ENCODE measurements around the gene MRPL50. TPM values are rescaled to one million over a fixed set of nuclear protein-coding genes. Genes with fewer than 3 reads are reported as not detected.

The MRPL50 gene
- total RNA-seq, 1 donor from 2014 or later: 11.9 TPM

DNA sequence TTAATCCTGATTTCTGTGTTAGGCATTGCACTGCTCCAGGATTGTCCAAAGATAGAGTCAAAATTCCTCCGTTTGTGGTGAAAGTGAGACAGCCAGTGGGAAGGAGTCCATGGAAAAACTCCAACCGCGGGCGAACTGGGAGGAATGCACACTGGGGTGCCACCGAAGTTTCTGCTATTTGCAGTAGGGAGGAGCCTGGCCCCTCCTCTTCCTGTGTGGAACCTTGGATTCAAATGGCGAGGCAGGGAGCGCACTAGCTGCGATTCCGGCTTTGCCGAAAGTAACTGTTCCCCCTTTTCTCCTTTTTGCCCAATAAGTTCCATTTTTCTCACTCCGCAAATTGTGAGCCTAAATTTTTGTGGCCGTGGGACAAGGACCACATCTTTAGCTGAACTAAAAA is 22.9 kb downstream of the MRPL50 start:
- no peak for DNase-seq (ENCODE audit: low spot score)

DNA sequence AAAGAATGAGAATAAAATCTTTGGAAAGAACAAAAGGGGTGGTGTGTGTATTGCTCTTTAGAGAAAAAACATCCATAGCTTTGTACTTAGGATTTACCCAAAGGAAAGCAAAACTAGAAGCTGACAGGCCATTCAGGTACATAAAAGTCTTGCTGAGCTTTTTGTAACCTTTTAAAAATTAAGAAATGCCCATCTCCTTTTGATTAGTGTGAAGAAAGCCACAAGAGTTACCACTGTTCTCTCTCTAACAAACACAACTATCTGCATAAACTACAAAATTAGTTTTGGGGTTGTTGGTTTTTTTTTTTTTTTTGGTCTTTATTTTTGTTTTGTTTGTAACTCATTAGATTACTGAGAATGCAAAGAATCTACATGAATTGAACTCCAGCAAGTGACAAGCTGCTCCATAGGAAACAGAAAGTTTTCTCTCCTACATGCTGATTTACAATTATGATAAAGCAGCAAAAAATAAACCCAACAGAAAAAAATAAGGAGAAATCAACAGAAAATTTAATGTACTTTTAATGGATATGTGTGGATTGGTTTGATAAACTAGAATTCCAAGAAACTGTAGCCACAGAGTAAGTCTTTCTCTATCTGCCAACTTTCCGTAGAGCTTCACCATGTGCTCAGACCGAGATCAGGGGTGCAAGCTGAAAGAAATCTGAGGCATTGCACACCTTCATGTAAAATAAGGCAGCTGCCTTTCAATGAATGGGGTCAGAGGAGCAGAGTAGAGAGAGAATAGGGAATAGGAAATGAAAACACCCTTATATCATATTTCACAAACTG is 25.9 kb downstream of the MRPL50 start:
- no peak for DNase-seq (ENCODE audit: low spot score)

DNA sequence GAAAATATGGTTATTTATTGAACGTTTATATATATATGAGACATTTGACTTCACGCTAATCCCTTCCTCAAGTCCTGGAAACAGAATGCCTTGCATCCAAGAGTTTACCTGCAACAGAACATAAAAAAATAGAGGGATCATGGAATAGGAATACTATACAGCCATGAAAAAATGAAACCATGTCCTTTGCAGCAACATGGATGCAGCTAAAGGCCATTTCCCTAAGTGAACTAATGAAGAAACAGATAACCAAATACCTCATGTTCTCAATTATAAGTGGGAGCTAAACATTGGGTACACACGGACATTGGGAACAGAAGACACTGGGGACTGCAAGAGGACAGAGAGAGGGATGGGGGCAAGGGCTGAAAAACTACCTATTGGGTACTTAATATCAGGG is 26.6 kb downstream of the MRPL50 start:
- no peak for DNase-seq (ENCODE audit: low spot score)

DNA sequence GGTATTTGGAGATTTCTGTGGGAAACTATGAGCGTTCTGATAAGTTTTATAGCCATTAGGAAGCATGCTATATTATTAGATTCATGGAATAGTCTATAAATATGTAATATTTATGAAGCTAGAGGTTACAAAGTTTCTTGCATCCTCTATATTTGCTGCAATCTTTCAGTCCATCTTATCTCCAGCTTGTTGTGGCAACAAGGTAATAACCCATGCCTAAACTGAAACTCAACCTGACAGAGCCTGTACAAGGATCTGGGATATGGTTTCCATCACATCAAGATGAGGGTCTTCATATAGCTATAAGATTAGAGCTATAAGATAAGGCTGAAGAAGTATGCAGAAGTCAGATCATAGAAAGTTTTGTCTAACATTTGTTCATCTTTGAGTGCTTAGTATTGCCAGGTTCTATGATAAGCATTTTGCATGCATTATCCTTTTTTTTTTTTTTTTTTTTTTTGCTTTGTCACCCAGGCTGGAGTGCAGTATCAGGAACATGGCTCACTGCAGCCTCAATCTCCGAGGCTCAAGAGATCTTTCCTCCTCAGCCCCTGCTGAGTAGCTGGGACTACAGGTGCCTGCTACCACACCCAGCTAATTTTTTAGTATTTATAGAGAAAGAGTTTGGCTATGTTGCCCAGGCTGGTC is 28.4 kb downstream of the MRPL50 start:
- no peak for DNase-seq (ENCODE audit: low spot score)

DNA sequence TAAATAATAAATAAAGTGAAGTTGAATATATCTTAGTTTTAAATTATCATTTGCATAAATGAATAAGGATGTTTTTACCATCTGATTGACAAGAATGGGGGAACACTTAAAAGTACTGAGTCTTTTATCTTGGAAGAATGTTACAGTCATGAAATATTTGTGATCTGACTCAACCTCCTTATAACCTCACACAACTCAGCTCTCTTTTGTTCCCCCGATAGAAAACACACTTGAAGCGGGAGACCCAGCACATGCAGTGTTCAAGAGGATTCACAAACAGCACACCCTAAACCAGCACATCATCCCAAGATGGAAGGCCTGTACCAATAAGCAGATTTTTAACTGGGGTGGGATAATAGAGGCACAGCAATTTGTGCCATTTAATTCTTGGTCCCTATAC is 29.1 kb downstream of the MRPL50 start:
- no peak for DNase-seq (ENCODE audit: low spot score)

DNA sequence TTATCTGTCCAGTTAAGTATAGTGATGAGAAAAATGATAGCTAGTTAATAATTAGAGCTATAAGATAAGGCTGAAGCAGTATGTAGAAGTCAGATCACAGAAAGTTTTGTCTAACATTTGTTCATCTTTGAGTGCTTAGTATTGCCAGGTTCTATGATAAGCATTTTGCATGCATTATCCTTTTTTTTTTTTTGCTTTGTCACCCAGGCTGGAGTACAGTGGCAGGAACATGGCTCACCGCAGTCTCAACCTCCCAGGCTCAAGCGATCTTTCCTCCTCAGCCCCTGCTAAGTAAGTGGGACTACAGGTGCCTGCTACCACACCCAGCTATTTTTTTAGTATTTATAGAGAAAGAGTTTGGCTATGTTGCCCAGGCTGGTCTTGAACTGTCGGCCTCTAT is 31.1 kb downstream of the MRPL50 start:
- no peak for DNase-seq (ENCODE audit: low spot score)

DNA sequence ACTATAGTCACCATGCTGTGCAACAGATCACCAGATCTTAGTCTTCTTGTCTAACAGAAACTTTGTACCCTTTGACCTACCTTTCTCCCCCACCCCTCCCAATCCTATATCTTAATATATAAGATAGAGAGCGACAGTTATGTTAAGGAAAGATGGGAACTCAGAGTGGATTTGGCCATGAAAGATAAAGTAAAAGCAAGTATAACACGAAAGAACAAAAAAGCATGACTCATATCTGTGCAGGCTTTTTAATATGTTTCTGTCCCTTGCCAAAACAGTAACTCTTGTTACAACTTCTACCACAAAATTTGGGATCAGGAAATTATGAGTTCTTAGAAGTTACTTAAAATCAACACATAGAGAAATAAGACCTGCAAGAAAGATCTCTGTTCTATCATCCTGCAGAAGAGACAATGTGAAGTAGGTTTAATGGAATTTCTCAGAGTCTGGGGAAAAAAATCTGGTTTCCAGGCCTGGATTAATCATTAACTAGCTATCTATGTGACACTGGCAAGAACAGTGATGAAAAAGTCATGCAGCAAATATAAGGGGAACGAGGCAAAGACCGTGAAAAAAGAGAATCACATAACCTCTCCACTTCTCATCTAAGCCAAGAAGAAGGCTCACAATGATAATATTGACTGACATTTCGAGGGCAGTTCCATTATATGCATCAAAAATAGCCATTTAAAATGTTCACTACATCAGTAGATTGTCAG is 32.2 kb downstream of the MRPL50 start:
- DNase-seq (ENCODE audit: low spot score): no peak

DNA sequence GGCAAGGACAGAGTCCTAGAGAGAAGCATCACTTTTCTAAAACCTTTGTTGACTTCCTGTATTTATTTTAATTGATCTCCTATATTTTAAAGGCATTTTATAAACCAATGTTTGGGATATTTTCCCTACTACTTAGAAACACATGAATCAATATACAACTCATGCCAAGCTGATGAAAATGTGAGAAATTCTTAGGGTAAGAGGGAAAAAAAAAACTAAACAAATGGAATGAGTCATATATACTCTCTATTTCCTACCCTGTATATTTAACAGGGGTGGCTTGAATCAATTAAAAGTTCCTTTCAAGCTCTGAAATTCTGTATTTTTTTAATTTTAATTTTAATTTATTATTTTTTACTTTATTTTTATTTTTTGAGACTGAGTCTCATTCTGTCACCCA is 33.2 kb downstream of the MRPL50 start:
- DNase-seq (ENCODE audit: low spot score): no peak

DNA sequence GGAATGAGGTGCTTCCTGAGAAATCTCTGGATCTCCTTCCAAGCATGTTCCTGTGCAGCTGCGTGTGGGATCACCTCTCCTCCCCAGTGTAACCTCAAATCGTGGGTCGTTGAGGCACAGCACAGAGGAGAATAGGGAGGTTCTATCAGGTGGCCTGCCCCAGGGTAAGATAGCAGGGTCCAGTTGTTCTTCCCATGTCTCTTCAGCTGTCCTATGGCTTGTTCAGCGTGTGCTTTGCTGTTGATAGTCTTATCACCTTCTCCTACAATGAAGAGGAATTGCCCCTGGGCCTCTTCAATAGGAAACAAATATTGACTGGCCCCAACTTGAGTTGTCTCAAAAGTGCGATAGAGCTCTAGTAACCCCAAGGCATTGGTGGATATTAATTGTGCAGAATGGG is 36.0 kb downstream of the MRPL50 start:
- DNase-seq (ENCODE audit: low spot score): no peak

DNA sequence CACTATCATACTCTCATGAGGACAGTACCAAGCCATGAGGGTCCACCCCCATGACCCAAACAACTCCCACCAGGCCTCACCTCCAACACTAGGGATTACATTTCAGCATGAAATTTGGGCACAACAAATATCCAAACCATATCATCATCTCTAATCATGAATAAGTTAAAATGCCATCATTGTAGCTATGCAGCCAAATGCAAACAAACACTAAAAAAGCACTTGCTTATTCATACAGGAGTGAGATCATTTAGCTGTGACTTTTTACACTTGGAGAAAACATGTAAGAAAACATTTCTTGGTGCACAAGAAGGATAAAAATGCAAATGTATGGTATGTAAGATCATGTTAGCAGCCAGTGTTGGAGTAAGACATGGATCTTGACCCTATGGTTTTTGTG is 37.8 kb downstream of the MRPL50 start:
- DNase-seq (ENCODE audit: low spot score): no peak

DNA sequence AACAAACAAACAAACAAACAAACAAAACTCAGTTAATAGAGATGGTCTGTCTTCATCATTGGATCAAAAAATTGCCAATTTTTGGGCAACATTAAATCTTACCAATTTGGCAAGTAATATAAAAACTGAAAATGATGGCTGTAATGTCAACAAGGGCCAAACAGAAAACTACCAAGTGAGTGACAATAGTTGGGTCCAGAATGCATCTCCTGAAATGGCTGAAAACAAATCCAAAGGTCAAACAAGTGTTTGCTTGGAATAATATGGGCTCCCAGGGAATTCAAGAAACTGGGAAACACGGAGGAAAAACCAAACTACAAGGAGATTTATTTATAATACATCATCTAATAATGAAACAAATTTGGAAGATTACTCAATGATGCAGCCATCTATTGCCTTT is 38.7 kb downstream of the MRPL50 start:
- DNase-seq (ENCODE audit: low spot score): no peak

DNA sequence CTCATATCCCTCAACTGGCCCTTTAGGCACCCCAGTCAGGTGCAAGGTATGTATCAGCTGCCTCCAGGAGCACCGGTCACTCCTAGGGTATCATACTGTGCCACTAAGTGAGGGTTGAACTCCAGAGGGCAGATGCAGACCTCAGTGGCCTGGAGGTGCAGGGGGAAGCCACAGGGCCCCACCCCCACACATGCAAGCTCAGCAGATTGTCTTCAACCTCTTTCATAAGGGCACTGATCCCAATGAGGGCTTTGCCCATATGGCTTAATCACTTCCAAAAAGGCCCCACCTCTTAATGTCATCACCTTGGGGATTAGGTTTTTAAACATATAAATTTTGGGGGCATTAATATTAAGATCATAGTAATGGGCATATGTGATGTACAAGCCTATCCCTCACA is 41.8 kb downstream of the MRPL50 start:
- no peak for DNase-seq (ENCODE audit: low spot score)

DNA sequence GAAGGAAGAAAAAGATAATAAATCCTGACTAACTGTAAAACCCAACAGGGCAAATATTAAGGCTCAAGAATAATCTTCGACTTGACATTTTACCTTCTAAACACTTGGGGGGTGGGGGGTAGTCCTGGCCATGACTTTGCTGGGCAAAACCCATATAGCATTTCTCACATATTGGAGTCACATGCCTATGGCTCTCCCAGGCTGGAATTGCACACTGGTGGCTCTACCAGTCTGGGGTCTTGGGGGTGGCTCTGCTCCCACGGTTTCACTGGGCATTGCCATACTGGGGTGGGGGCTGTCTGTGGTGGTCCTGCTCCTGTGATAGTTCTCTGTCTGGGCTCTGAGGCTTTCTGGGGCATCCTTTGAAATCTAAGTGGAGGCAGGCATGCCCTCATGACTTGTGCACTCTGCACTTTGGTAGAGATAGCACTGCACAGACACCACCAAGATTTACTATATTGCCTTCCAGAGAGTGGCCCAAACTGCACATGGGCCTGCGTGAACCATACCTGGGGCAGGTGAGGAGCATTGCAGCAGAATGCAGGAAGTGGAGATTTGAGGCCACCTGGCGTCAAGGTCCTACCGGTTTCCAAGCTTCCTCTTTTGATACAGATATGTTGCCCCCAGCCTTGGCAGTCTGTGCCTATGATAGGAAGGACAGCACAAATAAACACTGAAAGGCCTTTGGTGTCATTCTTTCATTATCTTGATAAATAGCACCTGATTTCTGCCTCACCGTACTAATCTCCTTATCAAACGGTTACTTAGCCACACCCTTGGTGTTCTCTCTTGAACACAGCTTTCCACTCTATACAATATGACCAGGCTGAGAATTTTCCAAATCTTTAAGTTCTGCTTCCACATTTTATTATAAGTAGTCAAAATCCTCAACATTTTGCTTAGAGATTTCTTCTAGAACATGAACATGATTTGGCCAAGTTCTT is 43.4 kb downstream of the MRPL50 start:
- DNase-seq (ENCODE audit: low spot score): no peak

DNA sequence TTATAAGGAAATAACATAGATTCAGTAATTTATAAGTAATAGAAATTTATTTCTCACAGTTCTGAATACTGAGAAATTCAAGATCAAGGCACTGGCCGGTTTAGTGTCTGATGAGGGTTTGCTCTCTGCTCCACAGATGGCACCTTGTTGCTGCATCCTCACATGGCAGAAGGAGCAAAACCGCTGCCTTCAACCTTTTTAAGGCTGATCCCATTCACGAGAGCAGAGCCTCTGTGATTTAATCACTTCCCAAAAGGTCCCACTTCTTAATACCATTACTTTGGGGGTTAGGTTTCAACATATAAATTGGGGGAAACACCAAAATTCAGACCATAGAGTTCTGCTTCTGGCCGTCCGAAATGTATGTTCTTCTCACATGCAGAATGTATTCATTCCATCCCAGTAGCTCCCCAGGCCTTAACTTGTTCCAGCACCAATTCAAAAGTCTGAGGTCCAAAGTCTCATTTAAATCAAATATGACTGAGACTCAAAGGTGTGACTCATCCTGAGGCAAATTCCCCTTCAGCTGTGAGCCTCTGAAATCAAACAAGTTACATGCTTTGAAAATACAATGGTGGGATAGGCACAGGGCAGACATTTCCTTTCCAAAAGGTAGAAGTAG is 44.2 kb downstream of the MRPL50 start:
- DNase-seq (ENCODE audit: low spot score): no peak

DNA sequence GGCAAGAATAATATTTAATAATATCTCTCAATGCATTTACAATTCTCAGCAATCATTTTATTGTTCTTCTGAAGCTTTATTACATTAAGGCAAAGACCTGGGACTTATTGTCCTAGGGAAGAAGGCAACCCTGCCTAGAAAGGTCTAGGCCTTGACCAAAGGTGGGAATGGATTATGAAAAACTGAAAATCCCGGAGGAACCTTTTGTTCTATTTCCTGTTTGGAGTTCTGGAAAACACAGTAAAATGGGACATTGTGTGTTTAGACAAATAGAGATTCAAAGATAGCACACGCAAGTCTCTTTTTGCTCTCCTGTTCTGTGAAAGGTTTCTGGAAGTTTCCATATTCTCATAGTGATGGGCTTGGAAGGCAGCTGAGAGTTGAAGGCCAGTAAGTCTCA is 44.7 kb downstream of the MRPL50 start:
- DNase-seq (ENCODE audit: low spot score): no peak

DNA sequence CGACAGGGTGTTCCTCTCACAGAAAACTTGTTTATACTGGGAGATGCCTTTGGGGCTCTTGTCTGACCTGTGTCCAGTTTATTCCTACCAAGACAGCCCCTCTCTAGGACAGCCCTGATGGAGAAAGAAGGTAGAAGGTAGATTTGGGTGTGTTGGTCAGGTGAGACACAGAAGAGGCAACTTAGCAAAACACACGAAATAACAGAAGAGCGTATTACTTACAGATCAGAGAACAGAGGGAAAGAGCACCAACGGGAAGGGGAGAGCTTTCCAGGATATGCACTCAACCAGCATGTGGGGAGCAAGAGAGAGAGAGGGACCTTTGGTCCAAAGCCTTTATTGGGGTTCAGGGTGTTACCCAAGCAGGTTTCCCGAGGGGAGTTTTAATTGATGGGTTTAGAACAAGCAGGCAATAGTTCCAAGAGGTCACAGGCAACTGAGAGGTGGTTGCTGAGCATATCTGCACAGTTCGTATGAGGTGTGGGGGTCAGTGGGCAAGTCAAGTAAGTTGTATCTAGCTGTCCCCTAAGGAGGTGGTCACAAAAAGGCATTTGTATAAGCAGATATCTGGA is 45.4 kb downstream of the MRPL50 start:
- no peak for DNase-seq (ENCODE audit: low spot score)

DNA sequence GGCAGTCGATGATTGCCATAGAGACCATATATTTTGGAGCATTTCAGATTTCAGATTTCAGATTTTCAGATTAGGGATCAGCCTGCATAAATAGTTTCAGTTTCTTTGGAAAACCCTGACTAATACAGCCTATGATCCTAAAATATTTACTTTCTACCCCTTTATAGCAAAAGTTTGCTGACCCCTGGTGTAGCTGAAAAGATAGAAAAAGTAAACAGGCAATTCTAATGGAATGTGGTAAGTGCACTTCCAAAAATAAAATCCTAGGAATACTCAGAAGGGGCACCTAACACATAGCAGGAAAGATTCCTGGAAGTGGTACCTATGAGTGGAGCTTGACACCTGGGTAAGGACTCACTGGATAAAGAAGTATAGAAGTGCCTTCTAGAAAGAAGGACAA is 48.1 kb downstream of the MRPL50 start:
- no peak for DNase-seq (ENCODE audit: low spot score)

DNA sequence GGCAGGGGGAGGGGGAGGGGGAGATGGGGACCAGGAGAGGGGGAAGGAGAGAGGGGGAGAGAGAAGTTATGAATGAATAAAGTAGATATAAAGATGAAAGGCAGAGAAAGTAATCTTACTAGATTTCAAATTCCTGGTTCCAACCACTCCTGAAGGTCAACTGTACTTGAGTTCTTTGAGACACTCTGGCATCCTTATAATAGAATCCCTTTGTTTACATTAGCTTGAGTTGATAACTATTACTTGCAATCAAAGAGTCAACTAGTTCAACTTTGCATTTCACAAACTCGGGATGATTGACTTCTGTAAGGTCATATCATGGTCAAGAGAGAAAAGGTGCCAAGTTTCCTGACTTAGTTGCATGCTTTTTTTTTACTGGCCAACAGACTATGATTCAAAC is 55.8 kb downstream of the MRPL50 start:
- no peak for DNase-seq (ENCODE audit: low spot score)

DNA sequence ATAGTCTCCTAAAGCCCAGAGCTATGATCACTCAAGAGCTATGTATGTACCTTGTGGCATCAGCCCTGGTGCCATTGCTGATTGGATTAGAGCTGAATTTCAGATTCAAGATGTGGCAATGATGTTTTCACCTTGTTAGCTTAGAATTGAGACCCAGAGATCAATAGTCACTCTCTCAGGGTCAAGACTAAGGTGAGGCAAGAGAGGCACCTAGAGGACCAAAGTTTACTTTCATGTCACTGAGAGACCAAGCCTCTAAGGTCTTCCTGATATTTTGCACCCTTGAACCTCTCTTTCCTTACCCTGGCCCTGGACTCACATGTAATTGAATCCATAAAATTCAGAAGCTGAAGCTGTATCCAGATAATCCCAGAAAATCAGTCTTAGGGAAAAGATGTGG is 56.5 kb downstream of the MRPL50 start:
- DNase-seq (ENCODE audit: low spot score): no peak

All from ureter (tissue), 1 donor.